ENCODE measurements around the gene PARD3B. TPM values are rescaled to one million over a fixed set of nuclear protein-coding genes. Genes with fewer than 3 reads are reported as not detected.
A peak's percentile ranks its signal among the peaks of the same experiment; 100 is the strongest.

Gene PARD3B
- total and polyA plus RNA-seq, 2 experiments from 2014 or later, result 4.3 to 8.5 TPM

DNA sequence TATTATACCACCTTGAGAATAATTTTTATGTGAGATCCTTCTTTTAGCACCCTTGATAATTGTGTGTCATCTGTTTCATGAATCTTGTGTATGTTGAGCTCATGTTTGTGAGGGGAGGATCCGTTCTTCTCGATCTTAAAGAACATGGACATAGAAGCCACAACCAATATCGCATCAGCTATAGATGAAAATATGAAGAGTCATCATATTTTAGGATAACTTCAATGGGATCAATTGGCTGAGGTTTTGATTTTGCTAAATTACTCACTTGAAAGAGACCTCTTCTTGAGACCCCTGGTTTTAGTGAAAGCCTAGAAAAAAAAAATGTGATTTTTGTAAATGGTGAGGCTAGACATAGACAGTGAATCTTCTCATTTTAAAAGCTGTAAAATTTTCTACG lies 751.7 kb downstream of the PARD3B start:
- Histone ChIP-seq H3K36me3 (no peaks in the 10 kb centered on the region), H3K4me3 (no peak overlapping the region), H3K9me3 (ENCODE audit: low read depth) (no peaks in the 10 kb centered on the region), H3K27me3 (no peaks in the 10 kb centered on the region), H3K27ac (no peak overlapping the region), H3K4me1 (ENCODE audit: low read depth) (peaks cover 4% of the 10 kb centered on the region)
- TF ChIP-seq, protein P1, sequence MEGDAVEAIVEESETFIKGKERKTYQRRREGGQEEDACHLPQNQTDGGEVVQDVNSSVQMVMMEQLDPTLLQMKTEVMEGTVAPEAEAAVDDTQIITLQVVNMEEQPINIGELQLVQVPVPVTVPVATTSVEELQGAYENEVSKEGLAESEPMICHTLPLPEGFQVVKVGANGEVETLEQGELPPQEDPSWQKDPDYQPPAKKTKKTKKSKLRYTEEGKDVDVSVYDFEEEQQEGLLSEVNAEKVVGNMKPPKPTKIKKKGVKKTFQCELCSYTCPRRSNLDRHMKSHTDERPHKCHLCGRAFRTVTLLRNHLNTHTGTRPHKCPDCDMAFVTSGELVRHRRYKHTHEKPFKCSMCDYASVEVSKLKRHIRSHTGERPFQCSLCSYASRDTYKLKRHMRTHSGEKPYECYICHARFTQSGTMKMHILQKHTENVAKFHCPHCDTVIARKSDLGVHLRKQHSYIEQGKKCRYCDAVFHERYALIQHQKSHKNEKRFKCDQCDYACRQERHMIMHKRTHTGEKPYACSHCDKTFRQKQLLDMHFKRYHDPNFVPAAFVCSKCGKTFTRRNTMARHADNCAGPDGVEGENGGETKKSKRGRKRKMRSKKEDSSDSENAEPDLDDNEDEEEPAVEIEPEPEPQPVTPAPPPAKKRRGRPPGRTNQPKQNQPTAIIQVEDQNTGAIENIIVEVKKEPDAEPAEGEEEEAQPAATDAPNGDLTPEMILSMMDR (IDR thresholded peaks at IDR 0.05; ENCODE audit: low read depth, low read length), result no peak
- DNase-seq (ENCODE audit: low read depth in 1 of 2, low spot score in 1 of 2), result no peak

DNA sequence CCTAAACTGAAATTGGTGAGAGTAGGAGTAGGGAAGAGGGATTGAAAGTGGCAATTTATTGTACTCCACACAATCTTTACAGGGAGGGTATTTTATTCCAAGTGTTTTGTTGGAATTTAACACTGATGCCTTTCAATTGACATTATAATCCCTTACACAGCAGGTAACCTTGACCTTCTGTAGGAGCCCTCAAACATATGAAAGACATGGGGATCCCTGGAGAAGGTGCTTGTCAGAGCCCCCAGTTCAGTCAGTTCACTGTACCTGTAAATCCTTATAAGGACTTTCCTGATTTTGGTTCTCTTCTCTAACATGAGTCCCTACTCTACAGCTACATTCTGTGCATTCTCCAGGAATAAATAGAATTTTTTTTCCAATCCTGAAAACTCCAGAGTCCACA lies 752.1 kb downstream of the PARD3B start:
- TF ChIP-seq, protein P1 (IDR thresholded peaks at IDR 0.05; ENCODE audit: low read depth, low read length), result no peak
- H3K4me1 ChIP-seq (ENCODE audit: low read depth), result peaks cover 4% of the 10 kb centered on the region
- DNase-seq (ENCODE audit: low read depth in 1 of 2, low spot score in 1 of 2), result no peak

DNA sequence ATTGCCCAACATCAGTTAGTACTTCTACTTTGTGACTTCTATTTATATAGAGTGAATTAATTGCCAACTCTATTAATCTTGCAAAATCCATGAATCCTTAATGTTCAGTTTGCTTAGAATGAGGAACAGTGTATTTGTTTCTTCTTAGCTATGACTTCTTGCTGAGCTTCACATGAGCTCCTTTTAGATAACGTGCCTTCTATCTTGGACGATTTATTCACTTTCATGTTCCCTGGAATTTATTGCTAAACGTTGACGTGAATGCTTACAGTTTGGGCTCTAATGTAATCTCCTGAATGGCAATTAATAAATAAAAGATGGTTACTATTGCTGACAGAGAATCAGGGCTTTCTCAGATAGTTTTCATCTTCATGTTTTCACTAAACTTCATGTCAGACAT lies 752.6 kb downstream of the PARD3B start:
- H3K27ac ChIP-seq, result no peak overlapping the region
- no peaks in the 10 kb centered on the region for H3K9me3 ChIP-seq (ENCODE audit: low read depth)
- DNase-seq (ENCODE audit: low read depth in 1 of 2, low spot score in 1 of 2), result no peak
- H3K4me3 ChIP-seq, result no peak overlapping the region
- TF ChIP-seq, protein P1 (IDR thresholded peaks at IDR 0.05; ENCODE audit: low read depth, low read length), result no peak
- H3K36me3 ChIP-seq, result no peaks in the 10 kb centered on the region
- H3K4me1 ChIP-seq (ENCODE audit: low read depth), result peaks cover 4% of the 10 kb centered on the region
- no peaks in the 10 kb centered on the region for H3K27me3 ChIP-seq

More for the DNA sequence above, 752.1 kb downstream of the PARD3B start:
- no peaks in the 10 kb centered on the region for H3K36me3 ChIP-seq
- no peak overlapping the region for H3K27ac ChIP-seq
- H3K4me3 ChIP-seq, result no peak overlapping the region
- no peaks in the 10 kb centered on the region for H3K27me3 ChIP-seq
- no peaks in the 10 kb centered on the region for H3K9me3 ChIP-seq (ENCODE audit: low read depth)

DNA sequence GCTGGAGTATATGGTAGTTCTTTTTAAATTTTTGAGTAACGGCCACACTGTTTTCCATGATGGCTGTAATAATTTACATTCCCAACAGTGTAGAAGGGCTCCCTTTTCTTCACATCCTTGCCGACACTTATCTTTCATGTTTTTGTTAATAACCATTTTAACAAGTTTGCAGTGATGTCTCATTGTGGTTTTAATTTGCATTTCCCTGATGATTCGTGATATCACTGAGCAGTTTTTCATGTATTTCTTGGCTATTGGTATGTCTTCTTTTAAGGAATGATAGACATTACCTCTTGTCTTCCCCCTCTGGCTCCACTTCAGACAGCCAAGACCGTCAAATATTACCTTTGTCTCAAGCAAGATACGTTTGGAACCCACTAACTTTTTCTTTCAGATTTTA lies 765.9 kb downstream of the PARD3B start:
- Histone ChIP-seq H3K27me3 (no peaks in the 10 kb centered on the region), H3K36me3 (no peaks in the 10 kb centered on the region), H3K4me3 (no peak overlapping the region), H3K4me1 (ENCODE audit: low read depth) (no peaks in the 10 kb centered on the region), H3K27ac (no peak overlapping the region), H3K9me3 (ENCODE audit: low read depth) (no peaks in the 10 kb centered on the region)
- DNase-seq (ENCODE audit: low read depth in 1 of 2, low spot score in 1 of 2), result no peak
- TF ChIP-seq, protein P1 (IDR thresholded peaks at IDR 0.05; ENCODE audit: low read depth, low read length), result no peak

DNA sequence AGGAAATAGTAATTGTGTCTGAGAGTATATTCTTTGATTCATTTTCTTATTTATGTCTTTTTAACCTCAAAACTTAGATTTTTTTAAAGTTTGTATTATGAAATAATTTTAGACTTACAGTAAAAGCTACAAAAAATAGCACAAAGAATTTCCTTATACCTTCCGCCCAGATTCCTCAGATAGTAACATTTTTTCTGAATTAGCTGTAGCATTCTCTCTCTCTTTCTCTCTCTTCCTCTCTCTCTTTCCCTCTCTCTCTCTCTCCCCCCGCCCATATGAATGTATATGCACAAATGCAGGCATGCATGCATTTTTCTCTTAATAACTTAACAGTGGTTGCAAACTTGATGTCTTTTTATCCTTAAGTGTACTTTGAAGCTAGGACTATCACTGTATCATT lies 776.0 kb downstream of the PARD3B start:
- TF ChIP-seq, protein P1 (IDR thresholded peaks at IDR 0.05; ENCODE audit: low read depth, low read length), result no peak

DNA sequence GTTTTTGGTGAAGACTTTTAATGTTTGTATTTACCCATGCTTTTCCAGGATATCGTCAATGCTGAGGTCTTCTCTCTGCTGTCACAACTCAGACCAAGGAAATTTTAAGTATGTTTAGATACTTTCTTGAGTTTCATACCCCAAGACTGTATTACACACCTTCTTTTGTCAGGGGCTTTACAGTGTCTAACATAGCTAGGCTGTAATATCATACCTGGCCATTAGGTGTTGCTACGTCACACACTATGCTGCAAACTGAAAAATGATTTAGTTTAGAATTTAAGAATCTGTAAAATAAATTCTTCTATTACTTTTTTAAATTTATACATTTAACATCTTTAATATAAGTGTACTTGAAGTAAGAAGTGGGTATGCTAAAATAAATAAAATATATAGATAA lies 778.7 kb downstream of the PARD3B start:
- H3K9me3 ChIP-seq (ENCODE audit: low read depth), result no peaks in the 10 kb centered on the region
- H3K4me3 ChIP-seq, result no peak overlapping the region
- no peaks in the 10 kb centered on the region for H3K27me3 ChIP-seq
- no peaks in the 10 kb centered on the region for H3K4me1 ChIP-seq (ENCODE audit: low read depth)
- no peak overlapping the region for H3K27ac ChIP-seq
- TF ChIP-seq, protein P1 (IDR thresholded peaks at IDR 0.05; ENCODE audit: low read depth, low read length), result peak; percentile 60
- DNase-seq (ENCODE audit: low read depth in 1 of 2, low spot score in 1 of 2), result peak in 1 of 2 donors; percentile 13
- H3K36me3 ChIP-seq, result no peaks in the 10 kb centered on the region

More for the DNA sequence above, 776.0 kb downstream of the PARD3B start:
- Histone ChIP-seq H3K9me3 (ENCODE audit: low read depth) (no peaks in the 10 kb centered on the region), H3K36me3 (no peaks in the 10 kb centered on the region), H3K4me3 (no peak overlapping the region), H3K4me1 (ENCODE audit: low read depth) (no peaks in the 10 kb centered on the region), H3K27me3 (no peaks in the 10 kb centered on the region), H3K27ac (no peak overlapping the region)
- peak in 1 of 2 donors; percentile 49 for DNase-seq (ENCODE audit: low read depth in 1 of 2, low spot score in 1 of 2)
